Panc1 (cell line): ENCODE measurements around the gene ABHD12. TPM values are rescaled to one million over a fixed set of nuclear protein-coding genes. Genes with fewer than 3 reads are reported as not detected.

Source experiments
- ATAC-seq: fragments of 200-7000 bp; cut with Tn5 transposase; 2 replicates; pipeline ENCODE4 v1.9.1; 2020; ENCODE audit warnings: mild to moderate bottlenecking, moderate library complexity
- BruUV-seq: library from RNA; stranded (reverse); fragments of 400-500 nt; replicated peaks from 2 replicates; lab custom pipeline; 2021; lab: Mats Ljungman, UMichigan
- CTCF ChIA-PET: fragments of 300-600 bp; sonication (Branson Sonifier 250); formaldehyde crosslinking; loops from one replicate; lab custom pipeline; 2022; ENCODE audit warnings: antibody characterized with exemption; lab: Charles Lee
- POLR2A ChIA-PET: fragments of 300-600 bp; sonication (Branson Sonifier 250); formaldehyde crosslinking; loops from one replicate; lab custom pipeline; 2022; ENCODE audit warnings: antibody characterized with exemption; lab: Charles Lee
- DNase-seq: peaks from one replicate; pipeline ENCODE4 v3.0.0-alpha.2; 2010; ENCODE audit warnings: low read depth, low spot score
- H3K27ac ChIP-seq: 2 replicates; pipeline ENCODE4 v1.5.1; 2011; ENCODE audit warnings: mild to moderate bottlenecking, low read length, inconsistent platforms
- H3K27me3 ChIP-seq: fragments of 200-500 bp; sonication (Bioruptor generic); 2 replicates; pipeline ENCODE4 v1.6.0; 2014; ENCODE audit warnings: low read length, inconsistent platforms; ENCODE audit not compliant: control insufficient read depth, insufficient read depth
- H3K36me3 ChIP-seq: fragments of 200-500 bp; sonication (Bioruptor generic); 2 replicates; pipeline ENCODE4 v1.5.1; 2014; ENCODE audit warnings: inconsistent platforms, mild to moderate bottlenecking, low read length, moderate library complexity; ENCODE audit not compliant: control insufficient read depth, insufficient read depth
- H3K4me1 ChIP-seq: 2 replicates; pipeline ENCODE4 v1.5.1; 2011; ENCODE audit warnings: inconsistent platforms, mild to moderate bottlenecking, low read length, moderate library complexity; ENCODE audit not compliant: control insufficient read depth, insufficient read depth
- H3K4me3 ChIP-seq, 2 experiments: 2 replicates each; pipeline ENCODE4 v1.5.1; 2011 to 2012; ENCODE audit warnings: low read depth in 2 of 2, low read length in 2 of 2, mild to moderate bottlenecking in 2 of 2, inconsistent platforms in 1 of 2, moderate library complexity in 1 of 2
- H3K9me3 ChIP-seq: fragments of 200-500 bp; sonication (Bioruptor generic); 2 replicates; pipeline ENCODE4 v1.5.1; 2014; ENCODE audit warnings: low read depth, mild to moderate bottlenecking, inconsistent platforms, low read length, moderate library complexity; ENCODE audit not compliant: control insufficient read depth, insufficient read depth
- CTCF ChIP-seq: fragments of 450-650 bp; IDR thresholded peaks from 2 replicates; pipeline ENCODE4 v1.5.1; 2017; ENCODE audit warnings: mild to moderate bottlenecking
- POLR2AphosphoS5 ChIP-seq: IDR thresholded peaks from 2 replicates; pipeline ENCODE4 v1.6.1; 2012; ENCODE audit warnings: mild to moderate bottlenecking, low read depth, low read length, moderate library complexity
- REST ChIP-seq, 2 experiments: IDR thresholded peaks; 2 replicates each; pipeline ENCODE4 v1.6.1; 2011 to 2012; ENCODE audit warnings: low read depth in 2 of 2, control low read depth in 1 of 2, low read length in 1 of 2, mild to moderate bottlenecking in 1 of 2, moderate library complexity in 1 of 2; ENCODE audit not compliant: insufficient read depth in 1 of 2
- SIN3A ChIP-seq: IDR thresholded peaks from 2 replicates; pipeline ENCODE4 v1.6.1; 2012; ENCODE audit warnings: low read depth, mild to moderate bottlenecking, low read length, moderate library complexity, borderline replicate concordance; ENCODE audit not compliant: insufficient read depth
- TCF7L2 ChIP-seq: IDR thresholded peaks from 2 replicates; pipeline ENCODE4 v1.6.1; 2011; ENCODE audit warnings: mild to moderate bottlenecking, low read depth, low read length, inconsistent platforms
- in situ Hi-C: cut with HindIII; loops from 2 replicates; pipeline ENCODE4 v1.10.0; 2016; ENCODE audit warnings: low sequenced_read_pairs, low pct_unique_long_range_greater_than_20kb
- intact Hi-C: fragments of 100-400 bp; cut with micrococcal nuclease; formaldehyde crosslinking; loops from one replicate; pipeline ENCODE4 v1.10.0; 2022; ENCODE audit not compliant: unreplicated experiment
- total RNA-seq: library from RNA; stranded (reverse); gene quantifications from one replicate; pipeline ENCODE4 v1.2.1, GENCODE V29; 2021; ENCODE audit not compliant: unreplicated experiment

ABHD12 gene
- total RNA-seq, 1 experiment from 2014 or later, result 90.9 TPM

- ATAC-seq, result no peak
- intact Hi-C loops (no loop called here), in situ Hi-C loops (no loop called here)
- Histone ChIP-seq H3K27ac (no peak overlapping the region), H3K36me3 (no peaks in the 10 kb centered on the region), H3K4me1 (peaks cover 29% of the 10 kb centered on the region), H3K4me3 (no peak overlapping the region), H3K27me3 (no peaks in the 10 kb centered on the region), H3K9me3 (no peaks in the 10 kb centered on the region)
- POLR2A ChIA-PET, result no interaction called here
- no TSS peak for BruUV-seq
- TF ChIP-seq CTCF (no peak), REST (IDR thresholded peaks at IDR 0.05; ENCODE audit: insufficient read depth in 1 of 2, low read depth in 2 of 2, low read length in 1 of 2) (no peak), TCF7L2 (no peak), SIN3A (no peak), POLR2AphosphoS5 (no peak)
- no peak for DNase-seq
- CTCF ChIA-PET, result no interaction called here
These were observed 50.3 kb downstream of the ABHD12 start for GRCh38 chr20:25340380-25340779.

GRCh38 chr20:25339608-25340007 lies 51.0 kb downstream of the ABHD12 start:
- in situ Hi-C loops (no loop called here), intact Hi-C loops (no loop called here)
- CTCF ChIA-PET, result interaction anchor here (0.7 kb wide), 1 partner anchor 11 kb away, joined by 4 read pairs; no protein-coding TSS in a partner anchor
- Histone ChIP-seq H3K9me3 (no peaks in the 10 kb centered on the region), H3K36me3 (no peaks in the 10 kb centered on the region), H3K27me3 (no peaks in the 10 kb centered on the region), H3K27ac (no peak overlapping the region), H3K4me1 (peaks cover 27% of the 10 kb centered on the region), H3K4me3 (no peak overlapping the region)
- DNase-seq (no peak), ATAC-seq (no peak)
- POLR2A ChIA-PET, result no interaction called here
- BruUV-seq, result no TSS peak
- no peak for TF ChIP-seq POLR2AphosphoS5
- no peak for TF ChIP-seq REST (IDR thresholded peaks at IDR 0.05; ENCODE audit: insufficient read depth in 1 of 2, low read depth in 2 of 2, low read length in 1 of 2)
- no peak for TF ChIP-seq SIN3A
- TF ChIP-seq TCF7L2, result no peak
- TF ChIP-seq CTCF, result no peak
